Measurements from ENCODE around the gene SRSF4.

- TF ChIP-seq CTCF (IDR thresholded peaks at IDR 0.05) (no peak), EZH2 (IDR thresholded peaks at IDR 0.05; ENCODE audit: borderline replicate concordance, insufficient read depth, low read depth, low read length, poor library complexity, severe bottlenecking) (no peak)
Measured at GRCh38 chr1:29100487-29100886, 81.2 kb downstream of the SRSF4 start.
